Adrenal gland (tissue), 5 donors: ENCODE data around the gene MAP2K4.

Experiments used
- CTCF ChIP-seq, 6 experiments: fragments of 450-650 bp in 4 of 6; fragments of 200-600 bp in 2 of 6; sonication (generic) in 1 of 6; IDR thresholded peaks; 1 replicate in 5 of 6; 2 replicates in 1 of 6; pipeline versions ENCODE4 v1.5.1 to v1.8.0; 2016 to 2021; ENCODE audit warnings: antibody characterized with exemption in 6 of 6, mild to moderate bottlenecking in 2 of 6, moderate library complexity in 1 of 6
- POLR2A ChIP-seq, 2 donors: fragments of 450-650 bp; IDR thresholded peaks; one replicate each; pipeline ENCODE4 v1.6.1; 2017; ENCODE audit warnings: antibody characterized with exemption in 2 of 2, mild to moderate bottlenecking in 2 of 2, moderate library complexity in 1 of 2
- donor health status: DM: no; HTN: no; CAD: no.

GRCh38 chr17:12095522-12095921 lies 74.8 kb downstream of the MAP2K4 start:
- TF ChIP-seq CTCF (IDR thresholded peaks at IDR 0.05) (no peak), POLR2A (IDR thresholded peaks at IDR 0.05) (no peak)
